Measurements from ENCODE around the gene RYR1. TPM values are rescaled to one million over a fixed set of nuclear protein-coding genes. Genes with fewer than 3 reads are reported as not detected.

The RYR1 gene
- total and polyA plus RNA-seq, 2 of the 8 experiments (the other 6 are each of a cell fraction or from before 2014, with no cell fraction given) = 5.8 to 11.8 TPM

DNA sequence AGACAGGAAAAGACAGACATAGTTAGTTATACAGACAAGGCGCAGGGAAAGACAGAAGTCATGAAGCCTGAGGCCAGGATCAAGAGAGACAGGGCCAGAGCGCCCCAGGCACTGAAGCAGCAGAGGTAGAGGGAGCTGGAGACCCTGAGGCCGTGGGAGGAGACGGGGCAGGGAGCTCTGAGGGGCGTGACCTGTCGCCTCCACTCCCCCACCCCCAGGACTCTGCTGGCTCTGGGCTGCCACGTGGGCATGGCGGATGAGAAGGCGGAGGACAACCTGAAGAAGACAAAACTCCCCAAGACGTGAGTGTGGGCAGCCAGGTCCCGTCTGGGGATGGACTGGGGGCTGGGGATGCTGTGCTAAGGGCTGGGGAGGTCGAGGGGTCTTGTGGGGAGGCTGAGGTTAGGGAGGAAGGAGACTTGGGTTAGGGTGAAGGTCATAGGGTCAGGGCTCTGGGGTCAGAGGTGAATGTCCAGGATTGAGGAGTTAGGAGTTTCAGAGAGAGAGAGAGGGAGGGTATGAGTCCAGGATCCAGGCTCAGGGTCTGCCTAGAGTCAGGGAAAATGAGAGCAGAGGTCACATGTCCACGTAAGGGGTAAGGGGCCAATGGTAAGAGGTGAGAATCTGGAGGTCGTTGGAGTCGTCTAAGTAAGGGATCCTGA lies 31.1 kb downstream of the RYR1 start:
- Histone ChIP-seq H3K79me1 (ENCODE audit: low read depth, low read length) (no peaks in the 10 kb centered on the region), H4K20me1 (replicated peaks in 1 of 2; ENCODE audit: control insufficient read depth in 1 of 2, insufficient read depth in 2 of 2, low read length in 2 of 2) (peaks cover 0 to 2% of the 10 kb centered on the region in 2 experiments), H2AFZ (ENCODE audit: low read length) (no peak overlapping the region), H2BK20ac (ENCODE audit: low read length) (no peak overlapping the region), H2BK120ac (replicated peaks; ENCODE audit: low read depth, low read length) (no peak overlapping the region), H3K56ac (replicated peaks; ENCODE audit: insufficient read length, low read depth, low read length) (no peak overlapping the region), H3K14ac (ENCODE audit: insufficient read length) (no peak overlapping the region), H2BK5ac (ENCODE audit: low read depth, low read length) (no peak overlapping the region), H3K27me3 (replicated peaks in 1 of 4; ENCODE audit: control insufficient read depth in 3 of 4, extremely low read depth in 1 of 4, insufficient read depth in 3 of 4, low read length in 3 of 4) (no peaks in the 10 kb centered on the region), H3K4me3 (ENCODE audit: extremely low read depth in 1 of 4, insufficient read depth in 2 of 4, low read depth in 3 of 4, low read length in 4 of 4) (no peak overlapping the region), H3K4me2 (ENCODE audit: insufficient read depth in 1 of 2, low read depth in 2 of 2, low read length in 2 of 2) (no peak overlapping the region), H2BK15ac (ENCODE audit: low read length) (no peak overlapping the region), H2BK12ac (ENCODE audit: low read depth, low read length) (no peak overlapping the region), H3K23me2 (ENCODE audit: low read depth, low read length) (peaks cover 6% of the 10 kb centered on the region; the same call in 1 of the 2 replicates), H3K4me1 (replicated peaks in 1 of 4; ENCODE audit: control insufficient read depth in 3 of 4, insufficient read depth in 4 of 4, low read length in 3 of 4) (no peaks in the 10 kb centered on the region), H3K79me2 (ENCODE audit: control insufficient read depth in 1 of 2, insufficient read depth in 2 of 2, low read length in 2 of 2) (no peaks in the 10 kb centered on the region), H3K23ac (ENCODE audit: insufficient read length) (no peak overlapping the region), H3K9me3 (ENCODE audit: insufficient read depth in 2 of 2, low read depth in 1 of 2, low read length in 1 of 2) (no peaks in the 10 kb centered on the region), H4K8ac (ENCODE audit: extremely low read depth, insufficient read depth, low read length) (no peak overlapping the region), H4K91ac (replicated peaks; ENCODE audit: insufficient read length, low read length) (no peak overlapping the region), H2AK5ac (ENCODE audit: low read depth, low read length) (no peak overlapping the region), H3K36me3 (ENCODE audit: control insufficient read depth in 2 of 4, insufficient read depth in 4 of 4, low read length in 3 of 4) (peaks cover 10 to 49% (median 25%) of the 10 kb centered on the region in 4 experiments), H3K18ac (ENCODE audit: extremely low read depth, low read length) (no peak overlapping the region; the same call in 1 of the 2 replicates), H4K5ac (ENCODE audit: insufficient read length, low read depth, low read length) (no peak overlapping the region), H3K27ac (ENCODE audit: low read depth, low read length) (no peak overlapping the region), H3K4ac (replicated peaks; ENCODE audit: insufficient read length, low read depth, low read length) (no peak overlapping the region), H3K9ac (replicated peaks in 1 of 4; ENCODE audit: extremely low read depth in 1 of 4, low read depth in 3 of 4, low read length in 3 of 4) (no peak overlapping the region)
- POLR2A ChIA-PET (ENCODE audit: partially characterized antibody) = interaction anchor here (0.6 to 1.4 kb wide), 2 partner anchors 11 to 90 kb away, joined by 4 to 5 read pairs; no protein-coding TSS in a partner anchor
- FAIRE-seq (no peak), DNase-seq (ENCODE audit: low read depth in 1 of 2, low spot score in 2 of 2) (no peak)
- CTCF ChIA-PET (ENCODE audit: partially characterized antibody) = no interaction called here
- TF ChIP-seq HDAC2 (IDR thresholded peaks at IDR 0.05; ENCODE audit: borderline replicate concordance in 1 of 2, low read depth in 2 of 2, low read length in 2 of 2) (no peak), POU5F1 (IDR thresholded peaks at IDR 0.05; ENCODE audit: low read depth, low read length) (no peak), POLR2AphosphoS5 (IDR thresholded peaks at IDR 0.05; ENCODE audit: low read depth, low read length) (no peak), CHD1 (IDR thresholded peaks at IDR 0.05; ENCODE audit: low read depth, low read length) (no peak), SRF (IDR thresholded peaks at IDR 0.05; ENCODE audit: low read depth, low read length) (no peak), EZH2 (IDR thresholded peaks at IDR 0.05; ENCODE audit: low read depth, low read length, severe bottlenecking) (no peak), JUN (IDR thresholded peaks at IDR 0.05; ENCODE audit: low read depth, low read length) (no peak), PHF8 (conservative IDR thresholded peaks at IDR 0.05; ENCODE audit: low read depth, low read length) (no peak), EGR1 (IDR thresholded peaks at IDR 0.05; ENCODE audit: borderline replicate concordance, low read depth, low read length) (no peak), BCL11A (IDR thresholded peaks at IDR 0.05; ENCODE audit: low read depth in 2 of 2, low read length in 2 of 2) (no peak)
- 87% methylated on average over 15 of the region's 15 CpGs; no CpG with 5 or more reads in 1 of the 2 experiments for WGBS, 2 experiments (ENCODE audit: extremely low coverage in 1 of 2, insufficient coverage in 1 of 2, insufficient read length in 1 of 2, insufficient replicate concordance in 2 of 2, low coverage in 1 of 2, low lambda C conversion rate in 2 of 2, missing lambda C conversion rate in 1 of 2)
